Stimulated activated naive CD4-positive, alpha-beta T cell treated with Interleukin-2 at 50 U/mL for 16 hours (primary cell): Measurements from ENCODE around the gene SH3GL1.
"Not testable (repeated sequence)": the region's sequence is repeated elsewhere in the genome, so short reads cannot be mapped to it uniquely, and the experiment has no call there.

ENCODE experiments used
- DNase-seq: peaks from one replicate; lab custom pipeline; 2025; lab: John Stamatoyannopoulos, UW

Gene SH3GL1

GRCh38 chr19:4342615-4343369 lies 57.6 kb downstream of the SH3GL1 start:
- DNase-seq = peak; percentile 97

- DNase-seq = no peak
Measured at GRCh38 chr19:4342314-4342614, 58.1 kb downstream of the SH3GL1 start.

- DNase-seq = peak; percentile 31
Measured at GRCh38 chr19:4338441-4339355, 61.6 kb downstream of the SH3GL1 start, which contains the start of gene STAP2. STAP2 (minus strand) TSS chr19:4338827; CDS start chr19:4338753, 74 bp downstream.

- no peak for DNase-seq
Measured at GRCh38 chr19:4337906-4338440, 62.4 kb downstream of the SH3GL1 start.

- DNase-seq = no peak
Measured at GRCh38 chr19:4334929-4335570, 65.3 kb downstream of the SH3GL1 start.

- DNase-seq = no peak
Measured at GRCh38 chr19:4329858-4330257, 70.5 kb downstream of the SH3GL1 start.

GRCh38 chr19:4328991-4329681 lies 71.2 kb downstream of the SH3GL1 start:
- not testable (repeated sequence) for DNase-seq

- peak; percentile 88 for DNase-seq
Measured at GRCh38 chr19:4328243-4328990, 71.9 kb downstream of the SH3GL1 start.

- no peak for DNase-seq
Measured at GRCh38 chr19:4327877-4328242, 72.5 kb downstream of the SH3GL1 start.

GRCh38 chr19:4327252-4327876 lies 73.0 kb downstream of the SH3GL1 start:
- DNase-seq = peak; percentile 43

GRCh38 chr19:4326837-4327251 lies 73.5 kb downstream of the SH3GL1 start:
- DNase-seq = no peak

GRCh38 chr19:4326215-4326836 lies 74.0 kb downstream of the SH3GL1 start:
- DNase-seq = no peak

GRCh38 chr19:4324228-4324627 lies 76.1 kb downstream of the SH3GL1 start:
- no peak for DNase-seq

GRCh38 chr19:4323692-4324091 lies 76.7 kb downstream of the SH3GL1 start:
- DNase-seq = no peak

GRCh38 chr19:4322942-4323665 lies 77.2 kb downstream of the SH3GL1 start:
- DNase-seq = no peak

- DNase-seq = no peak
Measured at GRCh38 chr19:4320419-4320818, 79.9 kb downstream of the SH3GL1 start.

GRCh38 chr19:4319067-4319718 lies 81.2 kb downstream of the SH3GL1 start:
- no peak for DNase-seq

- no peak for DNase-seq
Measured at GRCh38 chr19:4318460-4318859, 81.9 kb downstream of the SH3GL1 start.

- no peak for DNase-seq
Measured at GRCh38 chr19:4316956-4317355, 83.4 kb downstream of the SH3GL1 start.
